ENCODE results near the gene ALKBH1.
"Not testable (repeated sequence)": the region's sequence is repeated elsewhere in the genome, so short reads cannot be mapped to it uniquely, and the experiment has no call there.

ALKBH1 gene

DNA sequence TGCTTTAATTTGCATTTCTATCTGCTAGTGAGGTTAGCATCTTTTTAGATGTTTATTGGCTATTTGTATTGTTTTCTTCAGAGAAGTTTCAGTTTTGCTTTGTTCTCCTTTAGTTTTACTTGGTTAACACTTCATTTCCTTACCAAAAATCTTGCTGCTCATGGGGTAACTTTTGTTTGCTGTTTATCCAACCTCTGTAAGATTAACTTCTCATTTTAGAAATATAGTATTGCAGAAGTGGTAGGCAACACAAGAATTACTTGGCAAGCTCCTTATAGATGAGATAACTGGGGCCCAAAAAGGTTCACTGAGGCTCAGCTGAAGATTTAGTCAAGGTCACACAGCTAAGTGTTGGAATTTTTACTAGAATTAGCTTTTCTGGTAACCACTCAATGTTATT is 40.5 kb downstream of the ALKBH1 start:
- DNase-seq: no peak

DNA sequence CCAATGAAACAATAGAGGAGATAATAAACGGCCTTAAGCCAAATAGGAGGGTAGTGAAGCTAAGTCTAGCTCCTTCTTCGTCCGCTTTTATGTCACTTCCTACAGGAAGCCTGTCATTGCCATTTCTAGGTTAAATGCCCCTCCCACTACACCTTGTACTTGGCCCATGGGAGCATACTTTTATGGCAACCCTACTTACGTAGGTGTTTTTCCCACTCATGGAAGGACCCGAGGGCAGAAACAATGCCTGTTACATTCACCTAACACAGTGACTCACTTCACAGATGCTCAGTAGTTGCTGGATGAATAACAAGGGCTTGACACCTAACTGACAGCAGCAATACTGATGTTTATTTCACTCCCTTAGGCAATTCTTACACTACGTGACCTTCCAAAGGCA is 44.5 kb downstream of the ALKBH1 start:
- DNase-seq: no peak

DNA sequence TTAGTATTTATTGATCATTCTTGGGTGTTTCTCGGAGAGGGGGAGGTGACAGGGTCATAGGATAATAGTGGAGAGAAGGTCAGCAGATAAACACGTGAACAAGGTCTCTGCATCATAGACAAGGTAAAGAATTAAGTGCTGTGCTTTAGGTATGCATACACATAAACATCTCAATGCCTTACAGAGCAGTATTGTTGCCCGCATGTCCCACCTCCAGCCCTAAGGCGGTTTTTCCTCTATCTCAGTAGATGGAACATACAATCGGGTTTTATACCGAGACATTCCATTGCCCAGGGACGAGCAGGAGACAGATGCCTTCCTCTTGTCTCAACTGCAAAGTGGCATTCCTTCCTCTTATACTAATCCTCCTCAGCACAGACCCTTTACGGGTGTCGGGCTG is 46.3 kb downstream of the ALKBH1 start:
- not testable (repeated sequence) for DNase-seq

DNA sequence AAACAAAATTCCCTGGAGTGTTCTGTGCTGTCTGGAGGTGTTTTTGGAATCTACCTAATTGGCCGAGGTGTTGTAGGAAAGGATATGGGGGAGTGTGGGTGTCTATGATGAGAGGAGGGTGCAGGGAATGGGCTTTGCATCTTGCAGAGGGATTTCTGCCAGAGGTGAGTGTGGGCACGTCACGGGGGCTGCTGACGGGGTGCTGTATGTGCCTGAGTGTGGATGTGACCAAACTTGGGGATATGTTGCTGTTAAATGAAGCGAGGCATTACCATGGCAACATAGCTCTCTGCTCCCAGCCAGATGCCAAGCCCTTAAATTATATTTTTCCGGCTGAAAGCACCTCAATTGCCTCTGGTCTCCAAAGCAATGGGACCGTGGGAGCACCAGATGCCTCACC is 47.1 kb downstream of the ALKBH1 start:
- DNase-seq: no peak

DNA sequence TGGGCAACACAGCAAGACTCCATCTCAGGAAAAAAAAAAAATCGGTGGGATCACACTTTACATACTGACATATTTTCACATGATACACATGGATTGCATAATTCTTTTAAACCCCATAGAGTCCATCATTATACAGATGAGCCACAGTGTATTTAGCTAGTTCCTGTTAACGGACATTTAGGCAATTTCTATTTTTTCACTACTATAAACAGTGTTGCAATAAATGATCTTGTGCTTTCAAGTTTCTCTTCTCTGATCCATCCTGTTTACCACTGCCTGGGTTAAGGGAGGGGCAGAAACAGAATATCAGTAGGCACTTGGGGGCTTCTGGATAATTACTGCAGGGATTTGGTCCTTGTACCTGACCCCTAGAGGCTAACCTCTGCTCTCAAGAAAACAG is 48.0 kb downstream of the ALKBH1 start:
- DNase-seq: no peak

DNA sequence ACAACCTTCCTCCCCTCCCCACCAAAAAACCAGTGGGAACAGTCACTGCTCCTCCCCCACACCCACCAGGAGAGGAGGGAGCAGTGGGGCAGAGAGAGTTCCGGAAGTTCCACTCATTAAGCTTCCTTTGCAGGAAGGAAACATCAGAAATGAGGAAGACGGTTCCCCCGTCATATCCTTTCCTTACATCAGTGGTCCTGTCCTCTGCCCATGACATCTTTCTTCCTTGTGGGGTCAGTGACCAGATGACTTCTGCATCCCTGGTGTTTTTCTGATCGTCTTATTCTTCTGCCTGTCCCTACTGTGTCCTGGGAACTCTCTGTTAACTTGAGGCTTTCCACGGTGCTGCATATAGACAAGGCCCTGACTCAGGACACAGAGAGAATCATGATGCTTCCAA is 50.5 kb downstream of the ALKBH1 start:
- no peak for DNase-seq

DNA sequence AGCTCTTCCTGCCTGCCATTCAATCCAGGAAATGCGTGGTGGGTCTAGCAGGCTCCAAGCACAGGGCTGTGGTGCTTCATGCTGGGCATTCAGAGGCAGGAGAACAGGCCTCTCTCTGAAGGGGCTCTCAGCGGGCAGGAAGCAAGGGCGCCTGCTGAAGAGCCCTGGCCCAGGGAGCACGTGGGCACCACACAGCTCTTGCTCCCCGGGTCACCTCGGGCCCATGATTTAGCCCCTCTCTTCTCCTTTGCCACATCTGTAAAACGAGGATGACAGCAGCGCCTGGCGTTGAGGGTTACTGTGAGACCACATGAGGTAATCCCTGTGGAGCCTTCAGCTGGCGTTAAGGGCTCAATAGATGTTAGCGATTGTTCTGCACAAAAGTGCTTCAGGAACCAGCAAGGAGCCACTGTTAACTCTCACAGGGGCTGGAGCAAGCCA is 53.8 kb downstream of the ALKBH1 start:
- DNase-seq: no peak

DNA sequence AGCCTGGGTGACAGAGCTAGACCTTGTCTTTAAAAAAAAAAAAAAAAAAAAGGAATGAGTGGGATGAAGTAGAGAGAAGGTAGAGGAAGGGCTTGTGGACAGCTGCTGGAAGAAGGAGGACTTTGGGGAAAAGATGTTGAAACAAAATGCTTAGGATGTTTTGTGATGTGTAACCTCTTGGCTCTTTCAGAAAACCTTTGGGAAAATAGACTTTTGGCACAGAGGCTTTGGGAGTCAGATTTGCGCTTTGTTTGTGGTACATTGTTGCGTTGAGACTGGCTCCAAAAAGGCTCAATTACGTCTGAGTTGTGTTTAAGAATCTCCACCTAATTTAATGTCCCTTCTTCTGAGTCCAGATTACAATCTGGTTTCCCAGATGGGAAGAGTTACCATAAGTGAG is 58.5 kb downstream of the ALKBH1 start:
- no peak for DNase-seq

DNA sequence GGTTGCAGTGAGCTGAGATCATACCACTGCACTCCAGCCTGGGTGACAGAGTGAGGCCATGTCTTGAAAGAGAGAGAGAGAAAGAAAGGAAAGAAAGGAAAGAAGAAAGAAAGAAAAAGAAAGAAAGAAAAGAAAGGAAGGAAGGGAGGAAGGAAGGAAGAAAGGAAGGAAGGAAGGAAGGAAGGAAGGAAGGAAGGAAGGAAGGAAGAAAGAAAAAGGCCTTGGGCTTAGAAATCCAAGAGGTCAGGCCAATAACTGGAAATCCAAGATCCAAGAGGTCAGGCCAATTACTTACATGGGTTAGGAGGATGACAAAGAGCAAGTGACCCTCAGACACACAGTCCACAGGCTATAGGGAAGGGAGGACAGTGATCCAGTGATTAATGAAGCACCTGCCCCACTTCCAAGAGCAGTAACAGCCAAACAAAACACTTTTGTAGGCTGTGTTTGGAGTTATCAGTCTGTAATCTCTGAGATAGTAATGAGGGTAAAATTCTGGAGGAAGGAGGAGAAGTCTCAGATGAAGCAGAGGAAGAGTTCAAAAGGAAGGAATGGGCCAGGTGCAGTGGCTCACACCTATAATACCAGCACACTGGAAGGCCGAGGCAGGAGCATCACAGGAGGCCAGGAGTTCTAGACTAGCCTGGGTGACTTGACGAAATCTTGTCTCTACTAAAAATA is 59.2 kb downstream of the ALKBH1 start:
- DNase-seq: no peak

DNA sequence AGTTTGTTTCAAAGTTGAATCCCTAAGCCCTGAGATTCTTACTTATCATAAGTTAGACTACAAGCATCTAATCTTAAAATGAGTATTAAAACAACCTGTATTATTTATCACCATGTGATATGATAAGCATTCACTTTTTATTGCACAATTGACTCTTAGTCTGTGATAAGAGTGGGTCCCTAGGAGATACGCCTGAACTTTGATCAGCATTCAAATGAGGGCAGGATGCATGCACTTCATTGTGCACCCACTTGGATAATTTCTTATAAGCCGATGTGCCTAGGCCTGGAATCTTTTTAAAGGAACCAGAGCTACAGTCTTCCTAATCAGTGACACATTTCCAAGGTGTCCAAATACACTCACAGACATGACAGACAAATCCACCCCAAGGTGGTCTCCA is 60.0 kb downstream of the ALKBH1 start:
- DNase-seq: no peak

DNA sequence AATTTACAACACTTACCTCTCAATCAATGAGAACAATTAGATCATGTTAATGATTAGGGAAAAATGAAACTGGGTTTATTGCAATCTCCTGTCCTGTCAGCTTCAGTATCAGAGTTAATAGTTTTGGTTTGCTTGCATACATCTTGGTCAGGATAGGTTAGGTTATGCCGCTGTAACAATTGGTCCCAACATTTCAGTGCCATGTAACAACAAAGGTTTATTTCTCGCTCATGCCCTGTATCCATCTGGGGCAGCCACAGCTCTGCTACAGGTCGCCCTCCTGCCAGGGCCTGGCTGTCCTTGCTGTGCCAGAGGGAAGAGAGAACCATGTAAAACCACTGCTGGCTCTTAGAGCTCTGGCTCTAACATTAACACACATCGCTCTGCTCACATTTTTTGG is 60.9 kb downstream of the ALKBH1 start:
- no peak for DNase-seq

DNA sequence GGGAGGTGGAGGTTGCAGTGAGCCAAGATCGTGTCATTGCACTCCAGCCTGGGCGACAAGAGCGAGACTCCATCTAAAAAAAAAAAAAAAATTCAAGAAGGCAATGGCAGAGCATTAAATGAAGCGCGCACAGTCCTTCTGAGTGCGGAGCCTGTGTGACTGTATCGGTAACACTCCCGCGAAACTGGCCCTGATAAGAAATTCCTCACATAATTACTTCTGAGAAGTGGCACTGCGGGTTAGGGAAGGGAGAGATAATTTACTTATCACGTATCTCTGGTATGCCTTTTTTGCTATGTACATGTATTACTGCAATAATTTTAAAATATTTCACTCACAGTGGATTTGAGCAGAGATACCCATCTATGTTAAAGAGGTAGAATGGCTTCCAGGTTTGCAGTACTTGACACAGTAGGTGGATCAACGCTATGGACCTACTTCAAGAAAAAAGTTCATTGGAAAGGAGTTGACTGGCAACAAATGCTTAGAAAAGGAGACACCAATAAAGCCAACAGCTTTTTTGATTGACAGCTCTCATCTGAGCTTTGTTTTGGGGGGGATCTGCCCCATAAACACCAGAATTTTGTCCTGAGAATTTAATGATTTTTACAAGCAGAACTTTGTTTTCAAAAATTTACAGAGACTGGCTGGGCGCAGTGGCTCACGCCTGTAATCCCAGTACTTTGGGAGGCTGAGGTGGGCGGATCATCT is 62.1 kb downstream of the ALKBH1 start:
- DNase-seq: no peak

DNA sequence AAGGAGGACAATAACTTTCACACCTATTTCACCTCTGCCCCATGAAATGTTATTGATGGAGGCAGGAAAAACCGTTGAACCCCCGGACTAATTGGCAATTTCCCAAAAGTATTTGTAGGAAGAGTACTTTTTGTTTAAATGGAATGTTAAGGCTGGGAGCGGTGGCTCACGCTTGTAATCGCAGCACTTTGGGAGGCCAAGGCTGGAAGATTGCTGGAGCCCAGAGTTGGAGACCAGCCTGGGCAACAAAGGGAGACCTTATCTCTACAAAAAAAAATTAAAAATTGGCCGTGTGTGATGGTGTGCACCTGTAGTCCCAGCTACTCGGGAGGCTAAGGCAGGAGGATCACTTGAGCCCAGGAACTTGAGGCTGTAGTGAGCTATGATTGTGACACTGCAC is 65.4 kb downstream of the ALKBH1 start:
- no peak for DNase-seq

DNA sequence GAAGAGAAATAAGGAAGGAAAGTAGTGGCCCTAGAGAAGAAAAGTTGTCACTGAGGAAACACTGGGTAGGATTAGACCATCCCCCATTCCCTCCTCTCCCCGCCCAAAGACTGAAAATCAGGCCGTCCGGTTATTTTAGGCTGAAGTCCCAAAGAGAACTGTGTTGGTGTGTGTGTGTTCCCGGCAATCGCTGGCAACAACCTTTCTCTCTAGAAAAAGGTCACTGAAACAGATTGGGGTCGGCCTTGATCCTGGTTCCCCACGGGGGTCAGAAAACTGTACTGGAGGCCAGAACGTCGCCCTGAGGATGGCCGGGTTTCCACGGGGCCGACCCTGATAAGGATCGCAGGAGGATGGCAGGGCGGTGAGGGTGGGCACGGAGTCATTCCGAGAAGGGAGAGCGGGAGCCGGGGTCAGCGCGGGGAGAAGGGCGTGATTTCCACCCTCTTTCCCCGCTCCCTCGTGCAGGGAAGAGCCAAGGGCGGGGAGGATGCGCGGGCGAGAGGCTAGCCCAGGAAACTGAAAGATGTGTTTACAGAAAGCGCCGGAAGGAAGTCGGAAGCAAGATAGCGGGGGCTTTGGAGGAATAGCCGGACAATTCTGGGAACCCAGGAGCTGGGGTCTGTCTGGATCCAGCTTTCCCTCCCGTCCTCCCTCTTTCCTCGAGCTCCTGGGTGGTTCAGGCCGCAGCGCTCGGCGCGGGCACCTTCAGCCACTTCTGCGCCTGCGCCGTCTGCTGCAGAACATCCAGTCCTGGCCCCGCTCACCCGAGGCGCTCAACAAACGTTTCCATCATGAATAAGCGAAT is 66.1 kb downstream of the ALKBH1 start:
- DNase-seq: peak; percentile 68

DNA sequence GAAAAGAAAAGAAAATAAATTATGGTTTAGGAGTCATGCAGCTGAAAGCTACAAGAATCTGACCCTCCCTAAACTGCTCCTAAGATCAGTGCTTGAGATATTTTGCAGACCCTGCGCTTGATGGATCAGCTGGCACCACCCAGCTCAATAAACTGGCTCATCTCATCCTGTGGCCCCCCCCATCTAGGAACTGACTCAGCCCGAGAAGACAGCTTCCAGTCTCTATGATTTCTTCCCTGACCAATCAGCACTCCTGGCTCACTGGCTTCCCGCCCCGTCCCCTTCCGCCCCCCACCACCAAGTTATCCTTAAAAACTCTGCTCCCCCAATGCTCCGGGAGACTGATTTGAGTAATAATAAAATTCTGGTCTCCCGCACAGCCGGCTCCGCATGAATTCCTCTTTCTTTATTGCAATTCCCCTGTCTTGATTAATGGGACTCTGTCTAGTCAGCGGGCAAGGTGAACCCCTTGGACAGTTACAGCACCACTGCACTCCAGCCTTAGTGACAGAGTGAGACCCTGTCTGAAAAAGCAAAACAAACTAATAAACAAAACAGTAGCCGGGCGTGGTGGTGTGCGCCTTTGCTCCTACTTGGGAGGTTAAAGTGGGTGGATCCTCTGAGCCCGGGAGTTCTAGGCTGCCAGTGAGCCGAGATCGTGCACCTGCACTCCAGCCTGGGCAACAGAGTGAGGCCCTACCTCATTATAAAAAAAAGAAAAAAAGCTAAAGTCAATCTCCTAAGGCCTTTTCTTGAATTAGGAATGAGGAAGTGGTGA is 66.9 kb downstream of the ALKBH1 start:
- DNase-seq: no peak

DNA sequence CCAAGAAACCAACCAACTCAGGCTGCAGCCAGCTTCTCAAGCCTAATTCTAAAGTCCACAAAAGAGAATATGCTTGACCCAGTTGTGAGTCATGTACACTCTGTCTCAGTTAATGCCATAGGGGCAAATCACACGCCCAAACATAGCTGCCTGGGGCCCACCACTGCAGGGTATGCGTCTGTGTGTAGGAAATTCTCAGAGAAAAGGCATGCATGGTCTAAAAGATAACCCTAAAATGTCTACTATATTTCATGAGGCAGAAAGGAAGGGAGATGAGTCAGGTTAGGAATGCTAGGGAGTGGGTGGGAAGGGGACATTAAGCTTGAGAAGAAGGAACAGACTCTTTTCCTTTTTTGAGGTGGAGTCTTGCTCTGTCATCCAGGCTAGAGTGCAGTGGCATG is 69.1 kb downstream of the ALKBH1 start:
- peak; percentile 91 for DNase-seq

DNA sequence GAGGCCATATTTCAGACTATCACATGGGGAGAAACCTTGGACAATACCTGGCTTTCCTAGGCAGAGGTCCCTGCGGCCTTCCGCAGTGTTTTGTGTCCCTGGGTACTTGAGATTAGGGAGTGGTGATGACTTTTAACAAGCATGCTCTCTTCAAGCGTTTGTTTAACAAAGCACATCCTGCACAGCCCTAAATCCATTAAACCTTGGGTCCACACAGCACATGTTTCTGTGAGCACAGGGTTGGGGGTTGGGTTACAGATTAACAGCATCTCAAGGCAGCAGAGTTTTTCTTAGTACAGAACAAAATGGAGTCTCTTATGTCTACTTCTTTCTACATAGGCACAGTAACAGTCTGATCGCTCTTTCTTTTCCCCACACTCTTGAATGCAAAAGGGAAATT is 72.0 kb downstream of the ALKBH1 start:
- DNase-seq: not testable (repeated sequence)

DNA sequence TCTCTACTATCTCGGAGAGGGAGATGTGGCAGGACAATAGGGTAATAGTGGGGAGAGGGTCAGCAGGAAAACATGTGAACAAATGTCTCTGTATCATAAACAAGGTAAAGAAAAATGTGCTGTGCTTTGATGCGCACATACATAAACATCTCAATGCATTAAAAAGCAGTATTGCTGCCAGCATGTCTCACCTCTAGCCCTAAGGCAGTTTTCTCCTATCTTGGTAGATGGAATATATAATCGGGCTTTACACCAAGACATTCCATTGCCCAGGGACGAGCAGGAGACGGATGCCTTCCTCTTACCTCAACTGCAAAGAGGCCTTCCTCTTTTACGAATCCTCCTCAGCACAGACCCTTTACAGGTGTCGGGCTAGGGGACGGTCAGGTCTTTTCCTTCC is 72.4 kb downstream of the ALKBH1 start:
- DNase-seq: not testable (repeated sequence)

DNA sequence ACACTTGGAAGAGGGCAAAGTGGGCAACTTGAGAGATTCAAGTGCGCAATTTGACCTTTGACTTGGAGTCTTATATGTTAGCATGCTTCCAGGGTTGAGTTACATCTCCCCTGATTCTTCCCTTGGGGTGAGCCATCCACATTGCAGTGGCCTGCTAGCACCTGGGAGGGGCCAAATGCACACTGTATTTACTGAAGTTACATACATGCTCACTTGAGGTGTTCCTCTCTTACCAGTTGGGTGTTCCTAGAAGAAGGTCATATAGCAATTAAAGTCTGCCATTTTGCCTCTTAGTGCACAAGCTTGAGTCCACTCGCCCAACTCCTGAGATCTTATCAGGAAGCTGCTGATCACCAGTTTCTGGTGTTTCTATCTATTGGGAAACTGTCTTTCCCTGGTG is 77.7 kb downstream of the ALKBH1 start:
- no peak for DNase-seq

DNA sequence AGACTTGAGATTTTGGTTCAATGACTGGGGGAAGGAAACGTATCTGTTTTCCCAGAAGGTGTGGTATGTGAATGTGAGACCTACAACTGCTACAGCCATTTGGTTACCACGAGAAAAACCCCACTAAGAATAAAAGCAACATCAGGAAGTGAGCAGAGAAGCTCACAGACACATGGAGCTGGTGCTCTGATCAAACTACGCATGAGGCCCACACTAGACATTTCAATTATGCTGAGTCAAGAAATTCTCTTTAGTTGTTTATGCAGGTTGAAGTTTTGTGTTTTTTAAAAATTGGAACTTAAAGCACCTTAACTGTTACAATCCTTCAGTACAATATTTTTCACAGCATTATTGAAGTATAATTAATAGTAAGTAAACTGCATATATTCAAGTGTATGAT is 82.5 kb downstream of the ALKBH1 start:
- DNase-seq: no peak

DNA sequence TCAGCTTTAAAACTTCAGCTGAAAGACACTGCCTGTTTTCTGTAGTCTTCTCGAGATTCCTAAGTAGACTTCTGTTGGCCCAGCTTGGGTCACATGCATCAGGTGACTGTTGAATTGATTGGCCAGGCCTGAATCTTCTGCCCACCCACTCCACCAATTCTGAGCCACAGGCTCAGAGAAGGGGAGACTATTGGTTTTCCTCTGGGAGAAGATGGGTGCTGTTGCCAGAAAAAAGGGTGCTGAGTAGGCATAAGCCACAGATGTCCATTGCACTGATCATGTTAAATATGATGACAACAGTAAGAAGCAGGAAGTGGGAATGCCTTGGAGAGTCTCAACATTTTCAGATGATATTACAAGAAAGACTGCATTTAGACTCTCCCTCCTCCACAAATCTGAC is 84.6 kb downstream of the ALKBH1 start:
- no peak for DNase-seq
